Fibroblast of lung (primary cell): Measurements from ENCODE around the gene PRICKLE1. TPM values are rescaled to one million over a fixed set of nuclear protein-coding genes. Genes with fewer than 3 reads are reported as not detected.

ENCODE experiments used
- DNase-seq, 2 donors: peaks; one replicate each; pipeline versions ENCODE4 v3.0.0 to v3.0.0-alpha.2; 2010; ENCODE audit warnings: low read depth in 2 of 2
- H2AFZ ChIP-seq: 2 replicates; pipeline ENCODE4 v1.5.1; 2012; ENCODE audit warnings: low read length, control low read depth, inconsistent platforms
- H3K27ac ChIP-seq: 2 replicates; pipeline ENCODE4 v1.5.1; 2011; ENCODE audit warnings: low read length, control low read depth; ENCODE audit not compliant: insufficient read depth
- H3K27me3 ChIP-seq: 2 replicates; pipeline ENCODE4 v1.5.1; 2011; ENCODE audit warnings: mild to moderate bottlenecking, low read length; ENCODE audit not compliant: control insufficient read depth, insufficient read depth
- H3K36me3 ChIP-seq: 2 replicates; pipeline ENCODE4 v1.5.1; 2011; ENCODE audit warnings: low read length; ENCODE audit not compliant: control insufficient read depth, insufficient read depth
- H3K4me1 ChIP-seq: 2 replicates; pipeline ENCODE4 v1.5.1; 2011; ENCODE audit warnings: low read length; ENCODE audit not compliant: control insufficient read depth, insufficient read depth; ENCODE audit errors: extremely low read depth
- H3K4me2 ChIP-seq: 2 replicates; pipeline ENCODE4 v1.5.1; 2011; ENCODE audit warnings: low read length, control low read depth; ENCODE audit not compliant: insufficient read depth; ENCODE audit errors: extremely low read depth
- H3K4me3 ChIP-seq, 4 experiments: fragments of 200-600 bp in 1 of 4; sonication (generic) in 1 of 4; replicated peaks in 1 of 4; 2 replicates each; pipeline ENCODE4 v1.5.1; 2011 to 2016; ENCODE audit warnings: low read length in 4 of 4, low read depth in 3 of 4, mild to moderate bottlenecking in 3 of 4, control low read depth in 2 of 4, inconsistent platforms in 1 of 4, mixed read lengths in 1 of 4; ENCODE audit not compliant: insufficient read depth in 1 of 4; ENCODE audit errors: control extremely low read depth in 1 of 4
- H3K79me2 ChIP-seq: 2 replicates; pipeline ENCODE4 v1.5.1; 2012; ENCODE audit warnings: mild to moderate bottlenecking, low read length, inconsistent platforms; ENCODE audit not compliant: control insufficient read depth, insufficient read depth
- H3K9ac ChIP-seq: 2 replicates; pipeline ENCODE4 v1.5.1; 2011; ENCODE audit warnings: mild to moderate bottlenecking, low read length, control low read depth; ENCODE audit not compliant: insufficient read depth
- H3K9me3 ChIP-seq: 2 replicates; pipeline ENCODE4 v1.5.1; 2012; ENCODE audit warnings: low read depth, low read length; ENCODE audit not compliant: control insufficient read depth, insufficient read depth
- H4K20me1 ChIP-seq: 2 replicates; pipeline ENCODE4 v1.5.1; 2011; ENCODE audit warnings: low read length; ENCODE audit not compliant: control insufficient read depth, insufficient read depth; ENCODE audit errors: extremely low read depth
- EZH2 ChIP-seq: IDR thresholded peaks from 2 replicates; pipeline ENCODE4 v1.5.1; 2012; ENCODE audit warnings: low read length, control low read depth, mild to moderate bottlenecking; ENCODE audit errors: missing control alignments
- polyA plus RNA-seq, 2 donors: library from polyadenylated mRNA; depleted of rRNA in 1 of 2; stranded (reverse) in 1 of 2; unstranded in 1 of 2; fragments of >200 nt; gene quantifications; 2 replicates each; pipeline ENCODE4 v1.2.1, GENCODE V29; 2011 to 2012; ENCODE audit warnings: missing spikeins in 1 of 2
- total RNA-seq: library from RNA; depleted of rRNA; stranded (reverse); fragments of >200 nt; gene quantifications from 2 replicates; pipeline ENCODE4 v1.2.1, GENCODE V29; 2014
- TF ChIP-seq, protein P1 (sequence below), 2 donors: IDR thresholded peaks in 1 of 2; conservative IDR thresholded peaks in 1 of 2; 1 replicate in 1 of 2; 2 replicates in 1 of 2; pipeline ENCODE4 v1.5.1; 2011 to 2012; ENCODE audit warnings: low read length in 2 of 2, control low read depth in 1 of 2, inconsistent platforms in 1 of 2, low read depth in 1 of 2, mild to moderate bottlenecking in 1 of 2

Gene PRICKLE1
- total and polyA plus RNA-seq, 2 donors (not counting 1 experiment from before 2014, with no cell fraction given), result 3.4 to 9.6 TPM

DNA sequence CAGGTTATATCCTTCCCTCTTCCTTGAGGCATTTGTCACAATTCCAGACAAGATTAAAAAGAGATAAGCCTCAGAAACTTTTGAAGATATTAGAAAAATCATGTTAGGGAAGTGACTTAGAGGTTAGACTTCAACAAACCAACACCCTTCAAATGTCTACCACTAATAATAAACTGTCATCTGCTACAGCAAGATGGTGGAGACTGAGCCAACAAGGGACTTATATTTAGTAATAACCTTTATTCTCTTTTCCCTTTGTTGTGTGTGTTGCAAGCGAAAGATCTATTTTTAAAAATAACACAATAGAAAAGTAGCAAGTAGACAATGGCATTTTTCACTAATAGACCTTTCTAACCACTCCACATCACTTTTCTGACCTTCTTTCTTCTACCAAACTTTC is 28.6 kb downstream of the PRICKLE1 start:
- Histone ChIP-seq H3K27me3 (no peaks in the 10 kb centered on the region), H4K20me1 (no peaks in the 10 kb centered on the region), H3K4me3 (no peak overlapping the region), H3K27ac (no peak overlapping the region), H3K36me3 (no peaks in the 10 kb centered on the region), H3K9me3 (no peaks in the 10 kb centered on the region), H3K9ac (no peak overlapping the region), H3K4me1 (no peaks in the 10 kb centered on the region), H2AFZ (no peak overlapping the region), H3K4me2 (no peak overlapping the region), H3K79me2 (no peaks in the 10 kb centered on the region)
- DNase-seq, result no peak
- TF ChIP-seq, protein P1, sequence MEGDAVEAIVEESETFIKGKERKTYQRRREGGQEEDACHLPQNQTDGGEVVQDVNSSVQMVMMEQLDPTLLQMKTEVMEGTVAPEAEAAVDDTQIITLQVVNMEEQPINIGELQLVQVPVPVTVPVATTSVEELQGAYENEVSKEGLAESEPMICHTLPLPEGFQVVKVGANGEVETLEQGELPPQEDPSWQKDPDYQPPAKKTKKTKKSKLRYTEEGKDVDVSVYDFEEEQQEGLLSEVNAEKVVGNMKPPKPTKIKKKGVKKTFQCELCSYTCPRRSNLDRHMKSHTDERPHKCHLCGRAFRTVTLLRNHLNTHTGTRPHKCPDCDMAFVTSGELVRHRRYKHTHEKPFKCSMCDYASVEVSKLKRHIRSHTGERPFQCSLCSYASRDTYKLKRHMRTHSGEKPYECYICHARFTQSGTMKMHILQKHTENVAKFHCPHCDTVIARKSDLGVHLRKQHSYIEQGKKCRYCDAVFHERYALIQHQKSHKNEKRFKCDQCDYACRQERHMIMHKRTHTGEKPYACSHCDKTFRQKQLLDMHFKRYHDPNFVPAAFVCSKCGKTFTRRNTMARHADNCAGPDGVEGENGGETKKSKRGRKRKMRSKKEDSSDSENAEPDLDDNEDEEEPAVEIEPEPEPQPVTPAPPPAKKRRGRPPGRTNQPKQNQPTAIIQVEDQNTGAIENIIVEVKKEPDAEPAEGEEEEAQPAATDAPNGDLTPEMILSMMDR (conservative IDR thresholded peaks at IDR 0.05 in 1 of 2, IDR thresholded peaks at IDR 0.05 in 1 of 2; ENCODE audit: low read depth in 1 of 2, low read length in 2 of 2), result no peak
- no peak for TF ChIP-seq EZH2

DNA sequence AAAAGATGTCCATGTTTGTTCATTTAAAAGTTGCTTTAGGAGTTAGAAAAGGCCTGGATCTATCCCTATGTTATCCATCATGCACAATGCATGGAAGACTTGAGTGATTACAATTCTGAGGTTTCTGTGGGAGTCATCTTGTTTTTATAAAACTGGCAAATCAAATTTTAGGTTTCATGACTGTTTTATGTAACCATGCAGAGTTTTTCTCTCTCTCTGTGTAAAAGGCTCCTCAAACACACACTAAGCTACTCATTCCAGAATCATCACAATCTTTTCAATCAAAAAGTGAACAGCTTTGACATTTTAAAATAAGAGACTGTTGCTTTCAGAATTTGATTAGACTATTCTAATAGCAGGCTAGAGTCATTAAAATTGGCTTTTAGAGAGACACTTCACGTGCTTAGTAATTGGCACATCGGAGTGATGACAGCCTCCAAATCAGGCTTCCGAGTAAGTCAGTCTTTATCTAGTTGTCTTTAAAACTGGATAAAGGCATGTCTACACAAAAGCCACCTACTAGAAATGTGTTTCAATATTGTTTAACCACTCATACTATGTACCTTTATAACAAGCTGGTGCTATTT is 31.9 kb downstream of the PRICKLE1 start:
- H3K9me3 ChIP-seq, result no peaks in the 10 kb centered on the region
- no peaks in the 10 kb centered on the region for H3K4me1 ChIP-seq
- H3K9ac ChIP-seq, result no peak overlapping the region
- H3K36me3 ChIP-seq, result no peaks in the 10 kb centered on the region
- TF ChIP-seq, protein P1 (conservative IDR thresholded peaks at IDR 0.05 in 1 of 2, IDR thresholded peaks at IDR 0.05 in 1 of 2; ENCODE audit: low read depth in 1 of 2, low read length in 2 of 2), result no peak
- no peak for TF ChIP-seq EZH2
- no peaks in the 10 kb centered on the region for H3K27me3 ChIP-seq
- no peaks in the 10 kb centered on the region for H4K20me1 ChIP-seq
- no peaks in the 10 kb centered on the region for H3K79me2 ChIP-seq
- no peak overlapping the region for H2AFZ ChIP-seq
- no peak overlapping the region for H3K27ac ChIP-seq
- H3K4me2 ChIP-seq, result no peak overlapping the region
- DNase-seq, result no peak
- no peak overlapping the region for H3K4me3 ChIP-seq

DNA sequence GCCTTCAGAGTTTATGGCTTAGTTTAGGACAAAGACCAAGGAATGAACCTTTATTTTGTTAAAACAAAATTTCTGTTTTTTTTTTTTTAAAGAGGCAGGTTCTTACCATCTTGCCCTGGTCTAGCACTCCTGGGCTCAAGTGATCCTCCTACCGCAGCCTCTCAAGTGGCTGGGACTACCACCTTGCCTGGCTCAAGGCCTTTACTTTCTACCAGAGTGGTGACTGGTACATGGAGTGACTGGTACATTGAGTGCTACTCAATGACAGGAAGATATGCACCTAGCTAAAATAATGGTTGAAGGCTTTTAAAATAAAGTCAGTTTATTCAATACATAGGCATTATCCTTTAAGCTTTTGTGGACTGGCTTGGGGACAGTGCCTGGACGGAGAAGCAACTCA is 32.6 kb downstream of the PRICKLE1 start:
- H3K4me1 ChIP-seq, result no peaks in the 10 kb centered on the region
- no peaks in the 10 kb centered on the region for H4K20me1 ChIP-seq
- H3K79me2 ChIP-seq, result no peaks in the 10 kb centered on the region
- no peaks in the 10 kb centered on the region for H3K27me3 ChIP-seq
- no peak overlapping the region for H3K9ac ChIP-seq
- no peak overlapping the region for H3K4me3 ChIP-seq
- no peaks in the 10 kb centered on the region for H3K9me3 ChIP-seq
- no peak overlapping the region for H2AFZ ChIP-seq
- H3K4me2 ChIP-seq, result no peak overlapping the region
- H3K36me3 ChIP-seq, result no peaks in the 10 kb centered on the region
- TF ChIP-seq, protein P1 (conservative IDR thresholded peaks at IDR 0.05 in 1 of 2, IDR thresholded peaks at IDR 0.05 in 1 of 2; ENCODE audit: low read depth in 1 of 2, low read length in 2 of 2), result no peak
- H3K27ac ChIP-seq, result no peak overlapping the region
- DNase-seq, result no peak
